ENCODE measurements around the gene PDE6D. TPM values are rescaled to one million over a fixed set of nuclear protein-coding genes. Genes with fewer than 3 reads are reported as not detected.

PDE6D gene
- total and polyA plus RNA-seq, 2 of the 13 experiments (the other 11 are each of a cell fraction or from before 2014, with no cell fraction given), result 14.1 to 23.2 TPM

GRCh38 chr2:231780909-231781797, at the start of gene PDE6D (continued):
- peak; percentile 92 for TF ChIP-seq ZNF335 (CRISPR knock-in tag; IDR thresholded peaks at IDR 0.05)
- TF ChIP-seq SMAD3 (CRISPR knock-in tag; IDR thresholded peaks at IDR 0.05), result peak; percentile 87
- peak; percentile 66; the same call in 1 of the 2 replicates for TF ChIP-seq ZNF451 (CRISPR knock-in tag; IDR thresholded peaks at IDR 0.05)
- TF ChIP-seq ZNF44 (CRISPR knock-in tag; IDR thresholded peaks at IDR 0.05), result peak; percentile 81
- peak; percentile 99 for TF ChIP-seq HNRNPLL (IDR thresholded peaks at IDR 0.05; ENCODE audit: low read depth, low read length, poor library complexity, severe bottlenecking)
- 0 out of 2 replicates have a peak, but pooled peaks have one; percentile 34 for TF ChIP-seq KLF12 (CRISPR knock-in tag; IDR thresholded peaks at IDR 0.05; ENCODE audit: borderline replicate concordance)
- TF ChIP-seq SMC3 (IDR thresholded peaks at IDR 0.05; ENCODE audit: low read length), result no peak
- peak; percentile 85 for TF ChIP-seq ZHX2 (IDR thresholded peaks at IDR 0.05; ENCODE audit: low read depth)
- no peak for TF ChIP-seq ZHX2 (CRISPR knock-in tag; IDR thresholded peaks at IDR 0.05; ENCODE audit: borderline replicate concordance)
- TF ChIP-seq ZNF639 (CRISPR knock-in tag; conservative IDR thresholded peaks at IDR 0.05), result 0 out of 2 replicates have a peak, but pooled peaks have one; percentile 60
- TF ChIP-seq ZUFSP (CRISPR knock-in tag; IDR thresholded peaks at IDR 0.05; ENCODE audit: borderline replicate concordance), result no peak
- TF ChIP-seq RCOR2 (CRISPR knock-in tag; IDR thresholded peaks at IDR 0.05), result no peak
- TF ChIP-seq ZNF547 (CRISPR knock-in tag; IDR thresholded peaks at IDR 0.05), result peak; percentile 70; the same call in 1 of the 2 replicates
- TF ChIP-seq ZNF441 (CRISPR knock-in tag; IDR thresholded peaks at IDR 0.05; ENCODE audit: borderline replicate concordance), result peak; percentile 8; the same call in 1 of the 2 replicates
- peak; percentile 64; the same call in 1 of the 2 replicates for TF ChIP-seq ZSCAN22 (CRISPR knock-in tag; IDR thresholded peaks at IDR 0.05)
- TF ChIP-seq GLI4 (CRISPR knock-in tag; IDR thresholded peaks at IDR 0.05; ENCODE audit: borderline replicate concordance), result peak; percentile 7; the same call in 1 of the 2 replicates
- TF ChIP-seq EZH2 (conservative IDR thresholded peaks at IDR 0.05; ENCODE audit: low read depth, low read length), result no peak
- no peak for TF ChIP-seq ZNF282 (IDR thresholded peaks at IDR 0.05; ENCODE audit: partially characterized antibody)
- peak; percentile 64; the same call in 1 of the 2 replicates for TF ChIP-seq ZBTB43 (CRISPR knock-in tag; conservative IDR thresholded peaks at IDR 0.05)
